ENCODE measurements around the gene RIOX2.

RIOX2 gene

DNA sequence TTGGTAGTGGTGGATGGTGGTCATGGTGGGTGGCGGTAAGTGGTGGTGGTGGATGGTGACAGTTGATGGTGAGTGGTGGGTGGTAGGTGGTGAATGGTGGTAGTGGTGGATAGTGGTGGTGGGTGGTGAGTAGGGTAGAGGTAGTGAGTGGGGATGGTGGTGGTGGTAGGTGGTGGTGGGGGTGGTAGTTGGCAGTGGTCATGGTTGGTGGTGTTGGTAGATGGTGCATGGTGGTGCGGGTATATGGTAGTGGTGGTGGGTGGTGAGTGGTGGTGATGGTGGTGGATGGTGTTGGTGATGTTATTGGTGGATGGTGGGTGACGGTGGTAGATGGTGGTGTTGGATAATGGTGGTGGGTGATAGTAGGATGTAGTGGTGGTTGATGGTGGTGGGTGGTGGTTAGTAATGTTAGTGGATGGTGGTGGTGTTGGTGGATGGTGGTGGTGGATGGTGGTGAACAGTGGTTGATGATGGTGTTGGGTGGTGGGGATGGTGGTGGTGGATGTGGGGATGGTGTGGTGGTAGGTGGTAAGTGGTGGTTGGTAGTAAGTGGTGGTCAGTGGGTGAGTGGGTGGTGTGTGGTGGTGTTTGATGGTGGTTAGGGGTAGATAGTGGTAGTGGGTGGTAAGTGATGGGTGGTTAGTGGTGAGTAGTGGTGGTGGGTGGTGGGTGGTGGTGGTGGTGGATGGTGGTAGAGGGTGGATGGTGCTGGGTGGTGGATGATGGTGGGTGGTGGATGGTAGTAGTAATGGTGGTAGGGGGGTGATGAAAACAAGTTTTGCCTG is 16.7 kb upstream of the RIOX2 start:
- DNase-seq = no peak

DNA sequence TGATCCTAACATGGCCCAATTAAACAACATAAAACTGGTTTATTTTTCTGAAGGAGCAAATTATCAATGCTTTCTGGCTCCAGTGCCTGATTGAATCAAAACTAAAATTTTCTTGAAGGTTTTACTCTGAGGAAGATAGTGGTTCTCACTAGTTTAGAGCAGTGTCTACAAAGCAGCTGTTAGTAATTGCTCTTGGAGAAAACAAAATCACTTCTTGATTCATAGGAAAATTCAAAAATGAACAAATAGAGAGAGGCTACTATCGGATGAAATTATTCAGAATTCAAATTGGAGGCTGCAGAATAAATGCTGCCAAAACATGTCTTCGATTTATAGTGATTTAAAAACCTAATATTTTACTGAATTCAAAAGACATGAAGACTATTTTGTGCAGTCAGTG is 15.1 kb upstream of the RIOX2 start:
- DNase-seq = no peak

DNA sequence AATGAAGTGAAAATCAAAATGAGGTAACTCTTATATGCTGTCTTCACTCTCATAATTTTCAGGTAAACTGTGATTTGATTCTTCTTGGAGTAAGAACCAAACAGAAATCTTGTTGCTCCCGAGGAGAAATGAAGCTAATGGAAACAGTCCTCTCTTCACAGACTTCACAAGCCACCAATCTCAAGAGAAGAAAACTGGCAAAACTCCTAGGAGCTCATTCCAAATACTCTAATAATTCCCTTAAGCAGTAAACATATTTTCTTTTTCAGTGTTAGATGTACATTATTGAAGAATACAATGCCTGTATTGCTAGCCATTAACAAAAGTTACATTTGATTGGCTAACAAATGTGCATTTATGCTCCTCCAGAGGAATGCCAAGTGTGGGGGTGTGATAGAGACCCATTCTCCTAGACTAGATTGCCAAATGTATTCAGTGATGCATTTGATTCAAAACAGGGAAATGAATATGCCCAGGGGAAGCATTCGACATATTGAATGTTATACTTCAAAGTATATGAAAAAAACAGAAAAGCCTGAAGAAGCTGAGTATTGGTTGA is 11.8 kb upstream of the RIOX2 start:
- DNase-seq = no peak

DNA sequence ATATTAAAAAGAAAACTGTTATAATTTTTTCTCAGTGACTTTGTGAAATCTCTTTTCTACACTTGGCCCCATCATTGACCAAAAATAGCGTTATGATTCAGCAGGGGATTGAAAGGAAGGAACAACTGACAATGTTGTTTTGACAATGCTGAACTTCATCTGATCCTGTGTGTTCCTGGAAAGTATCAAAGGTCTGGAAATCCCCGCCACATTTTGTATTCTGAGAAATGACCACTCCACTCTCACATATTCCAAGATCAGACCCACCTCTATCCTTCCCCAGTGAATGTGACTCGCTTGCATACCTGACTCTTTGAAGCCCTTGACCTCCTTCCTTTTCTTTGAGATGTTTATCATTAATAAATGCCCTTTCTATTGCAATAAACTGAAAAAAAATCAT is 9.7 kb upstream of the RIOX2 start:
- no peak for DNase-seq

DNA sequence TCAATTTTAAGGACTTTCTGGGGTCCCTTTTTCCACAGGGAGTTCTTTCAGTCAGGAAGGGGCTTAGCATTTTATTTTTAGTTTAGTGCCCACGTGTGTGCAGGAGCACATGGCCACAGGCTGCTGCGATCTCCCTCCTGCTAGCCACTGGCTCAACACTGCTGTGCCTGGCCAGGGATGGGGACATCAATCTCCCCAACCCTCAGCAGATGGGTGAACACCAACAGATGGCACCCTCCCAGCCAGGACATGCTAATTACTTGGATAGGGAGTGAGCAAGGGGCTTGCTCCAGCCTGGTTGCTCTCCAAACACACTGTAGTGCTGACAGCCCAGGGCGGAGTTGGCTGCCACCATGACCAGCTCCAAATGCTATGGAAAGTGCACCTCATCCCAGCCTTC is 7.4 kb upstream of the RIOX2 start:
- DNase-seq = no peak

DNA sequence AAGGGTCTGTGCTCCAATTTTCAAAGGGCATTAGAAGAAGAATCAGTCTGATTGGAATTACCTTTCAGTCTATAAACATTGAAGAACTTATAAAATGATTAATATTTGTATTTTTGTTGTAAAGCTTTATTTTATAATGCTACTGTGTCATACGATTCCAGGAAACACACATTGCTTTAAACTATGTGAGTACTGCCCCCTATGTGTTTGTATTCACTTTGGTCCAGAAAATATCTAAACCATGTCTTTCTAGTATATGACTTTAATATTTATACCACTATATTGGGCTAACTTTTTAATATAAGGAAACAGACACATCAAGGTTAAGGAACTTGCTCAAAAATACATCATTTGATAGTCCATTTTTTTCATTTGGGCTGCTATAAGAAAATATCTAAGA is 3.2 kb upstream of the RIOX2 start:
- DNase-seq = no peak

DNA sequence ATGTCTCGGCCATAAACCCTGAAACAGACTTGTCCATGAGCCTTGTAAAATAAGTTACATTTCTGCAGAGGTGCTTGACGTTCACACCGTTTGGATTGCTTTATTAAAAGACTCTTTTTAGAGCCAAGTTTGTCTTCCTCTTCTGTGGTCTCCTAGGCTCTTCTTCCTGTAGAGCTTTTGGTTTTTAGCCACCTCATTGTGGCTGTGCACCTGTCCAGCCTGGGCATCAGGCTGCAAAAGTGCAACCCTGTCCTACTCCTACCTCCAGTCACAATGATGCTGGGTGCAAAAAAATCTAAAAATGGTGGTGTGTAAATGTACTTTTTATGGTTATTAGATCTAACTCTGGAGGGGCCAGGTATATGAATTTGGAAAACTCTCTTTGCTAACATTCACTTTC is 2.8 kb upstream of the RIOX2 start:
- DNase-seq = no peak

DNA sequence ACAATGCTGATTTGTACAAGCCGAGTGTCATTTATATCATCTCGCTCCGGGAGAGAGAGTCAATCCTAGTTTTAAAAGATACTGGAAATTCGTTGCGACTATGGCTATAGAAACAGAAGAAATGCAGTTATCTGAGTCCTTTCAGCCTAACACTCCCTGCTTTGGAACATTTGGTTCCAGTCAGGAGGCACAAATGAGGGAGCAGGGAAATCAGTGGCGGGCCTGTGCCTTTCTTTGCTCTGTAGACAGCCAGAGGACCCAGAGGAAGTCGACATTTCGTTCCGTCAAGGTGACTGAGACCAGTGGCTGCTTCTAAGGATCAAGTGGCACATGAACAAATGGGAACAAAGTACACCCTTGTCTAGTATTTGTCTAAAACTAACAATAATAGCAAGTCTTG is 745 bp upstream of the RIOX2 start:
- no peak for DNase-seq

DNA sequence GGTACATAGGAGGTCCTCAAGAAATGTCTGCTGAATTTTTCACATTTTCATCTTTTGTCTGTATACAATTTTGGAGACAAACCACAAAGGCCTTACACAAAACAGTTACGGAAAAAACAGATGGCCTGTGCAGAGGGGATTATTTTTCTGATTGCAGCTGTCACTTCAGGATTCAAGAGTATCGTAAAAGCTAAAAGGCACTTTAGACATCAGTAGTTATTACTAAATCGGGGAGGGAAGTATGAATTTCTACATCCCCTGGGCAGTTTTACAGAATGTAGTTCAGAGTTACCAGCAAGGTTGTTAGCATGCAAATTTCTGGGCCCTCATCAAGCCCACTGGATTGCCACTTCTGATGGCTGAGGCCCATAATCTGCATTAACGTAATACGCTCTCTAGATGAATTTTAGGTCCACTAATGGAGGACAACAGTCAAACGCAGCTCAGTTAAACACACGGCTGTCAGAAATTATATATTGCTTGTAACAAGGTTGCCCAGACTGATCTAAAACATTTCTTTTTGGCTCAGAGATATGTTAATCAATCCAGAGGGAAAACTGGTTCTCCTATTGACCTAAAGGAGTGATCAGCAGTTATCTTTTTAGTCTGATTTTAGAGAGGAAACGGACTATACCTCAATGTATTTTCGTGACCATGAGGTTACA is 1.1 kb downstream of the RIOX2 start:
- no peak for DNase-seq

DNA sequence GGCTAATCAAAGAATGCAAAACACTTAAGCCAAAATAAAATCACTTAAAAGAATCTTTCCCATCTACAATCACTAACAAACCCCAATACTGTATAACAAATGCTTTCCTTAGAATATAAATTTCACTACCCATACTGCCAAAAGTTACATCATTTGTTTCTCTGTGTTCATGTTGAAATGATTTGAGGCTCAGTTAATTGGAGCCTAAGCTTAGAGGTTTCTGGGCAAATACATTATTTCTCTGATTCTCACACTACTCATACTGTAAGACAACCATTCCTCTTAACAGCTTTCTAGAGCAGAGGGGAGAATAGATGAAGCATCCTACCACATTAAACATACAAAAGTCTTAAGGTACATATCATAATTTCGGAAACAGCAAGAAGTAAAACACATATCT is 2.1 kb downstream of the RIOX2 start:
- DNase-seq = no peak

DNA sequence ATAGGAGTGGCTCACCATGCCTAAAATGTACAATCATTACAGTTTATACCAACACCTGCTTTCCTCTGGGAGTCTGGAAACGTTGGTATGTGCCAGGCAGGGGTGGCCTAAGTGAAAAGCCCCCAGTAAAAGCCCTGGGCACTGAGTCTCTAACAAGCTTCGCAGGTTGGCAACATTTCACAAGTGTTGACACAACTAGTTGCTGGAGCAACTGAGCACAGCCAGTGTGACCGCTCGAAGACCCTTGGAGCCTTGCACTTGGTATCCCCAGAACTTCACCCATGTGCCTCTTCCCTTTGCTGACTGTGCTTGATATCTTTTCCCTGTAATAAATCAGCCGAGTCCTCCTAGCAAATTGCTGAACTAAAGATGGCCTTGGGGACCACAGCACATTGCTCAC is 2.7 kb downstream of the RIOX2 start:
- no peak for DNase-seq

DNA sequence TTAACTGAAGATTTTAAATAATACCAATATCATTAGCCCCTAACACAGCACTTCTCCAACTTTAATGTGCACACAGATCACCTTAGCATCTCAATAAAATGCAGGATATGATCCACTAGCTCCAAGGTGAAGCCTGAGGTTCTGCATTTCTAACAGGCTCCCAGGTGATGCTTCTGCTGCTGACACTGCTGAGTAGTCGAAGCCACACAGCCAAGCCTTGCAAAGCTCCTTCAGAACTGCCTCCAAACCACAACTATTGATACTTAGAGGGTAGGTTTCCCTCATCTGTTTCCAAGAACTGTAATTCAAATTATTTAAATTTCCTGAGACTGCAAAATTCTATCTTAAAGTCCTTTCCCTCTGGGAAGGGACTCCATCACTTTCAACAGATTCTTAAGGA is 3.9 kb downstream of the RIOX2 start:
- no peak for DNase-seq

DNA sequence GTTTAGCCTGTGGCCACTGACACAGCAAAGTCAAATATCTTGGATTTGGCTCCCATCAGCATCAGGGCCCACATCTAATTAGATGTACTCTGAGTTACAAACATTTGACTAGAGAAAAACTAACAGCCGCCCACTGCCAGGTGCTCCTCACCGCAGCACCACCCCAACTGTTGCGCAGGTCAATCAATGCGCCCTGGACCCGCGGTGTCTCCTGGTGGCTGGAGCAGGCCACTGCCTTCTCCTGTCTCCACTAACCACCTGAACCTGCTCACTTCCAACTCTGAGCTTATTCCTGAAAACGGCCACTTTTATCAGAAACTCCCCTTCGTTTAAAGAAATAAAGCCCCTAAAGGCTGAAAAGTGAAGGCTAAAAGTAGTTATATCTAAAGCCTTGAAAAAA is 4.3 kb downstream of the RIOX2 start:
- DNase-seq = no peak

DNA sequence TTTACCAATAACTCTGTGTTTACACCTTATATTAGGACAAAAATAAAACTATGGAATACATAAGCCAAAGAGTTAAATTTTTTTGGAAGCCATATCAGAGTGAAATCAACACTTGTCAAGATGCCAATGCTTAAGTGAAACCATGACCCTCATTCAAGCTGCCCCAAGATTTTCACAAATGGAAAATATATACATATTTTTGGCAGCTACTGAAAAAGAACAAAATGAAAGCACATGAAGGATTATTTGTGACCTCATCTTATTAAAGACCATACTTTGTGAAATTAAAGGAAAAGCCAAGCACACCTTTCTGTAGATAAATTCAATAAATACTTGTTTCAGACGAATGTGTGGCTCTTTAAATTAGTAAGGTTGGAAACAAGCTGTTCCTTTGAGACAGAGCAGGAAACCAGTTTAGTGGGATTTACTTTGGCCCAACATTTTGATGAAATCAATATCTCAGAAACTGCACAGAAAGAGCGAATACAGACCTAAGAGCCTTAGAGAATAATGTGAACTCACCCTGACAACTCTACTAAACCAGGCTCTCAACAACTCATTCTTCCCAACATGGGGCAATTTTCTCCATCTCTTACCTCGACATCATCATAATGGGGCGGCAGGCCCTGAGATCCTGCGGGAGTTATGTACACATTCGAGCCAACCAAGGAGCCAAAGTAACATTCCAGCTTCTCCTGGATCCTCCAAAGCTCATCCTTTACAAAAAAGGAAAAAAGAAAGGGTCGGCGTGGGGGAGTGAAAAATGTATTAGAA is 11.1 kb downstream of the RIOX2 start:
- no peak for DNase-seq

DNA sequence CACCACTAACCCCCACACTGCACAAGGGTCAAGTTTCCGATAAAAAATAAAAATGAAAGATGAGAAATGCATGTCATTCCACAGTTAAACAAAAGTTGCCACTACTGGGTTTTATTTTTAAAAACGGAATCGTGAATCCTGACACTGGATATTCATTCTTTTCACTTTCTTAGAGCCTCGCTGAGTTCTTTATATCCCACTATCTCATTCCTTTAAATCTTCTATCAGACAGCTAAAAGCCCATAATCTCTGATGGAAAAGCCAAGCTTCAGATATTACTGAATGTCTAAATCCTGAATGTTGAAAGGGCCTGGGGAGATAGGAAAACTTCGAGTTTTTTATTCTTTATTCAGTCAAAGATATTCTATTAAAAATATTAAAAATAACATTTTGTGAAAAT is 11.7 kb downstream of the RIOX2 start:
- DNase-seq = no peak

DNA sequence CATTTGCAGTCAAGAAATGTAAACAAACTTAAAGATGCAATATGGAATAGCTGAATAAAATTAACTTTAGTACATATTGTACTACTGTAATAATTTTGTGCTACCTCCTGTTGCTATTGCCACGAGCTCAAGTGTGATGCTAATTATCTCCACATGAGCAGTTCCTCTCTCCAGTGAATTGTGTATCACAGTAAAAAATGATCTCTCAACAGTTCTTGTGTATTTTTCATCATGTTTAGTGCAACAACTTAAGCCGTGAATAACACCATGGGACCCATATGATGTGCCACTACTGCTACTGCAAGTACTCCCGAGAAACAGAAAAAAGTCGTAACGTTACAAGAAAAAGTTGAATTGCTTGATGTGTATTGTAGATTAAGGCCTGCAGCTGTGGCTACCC is 12.4 kb downstream of the RIOX2 start:
- no peak for DNase-seq

DNA sequence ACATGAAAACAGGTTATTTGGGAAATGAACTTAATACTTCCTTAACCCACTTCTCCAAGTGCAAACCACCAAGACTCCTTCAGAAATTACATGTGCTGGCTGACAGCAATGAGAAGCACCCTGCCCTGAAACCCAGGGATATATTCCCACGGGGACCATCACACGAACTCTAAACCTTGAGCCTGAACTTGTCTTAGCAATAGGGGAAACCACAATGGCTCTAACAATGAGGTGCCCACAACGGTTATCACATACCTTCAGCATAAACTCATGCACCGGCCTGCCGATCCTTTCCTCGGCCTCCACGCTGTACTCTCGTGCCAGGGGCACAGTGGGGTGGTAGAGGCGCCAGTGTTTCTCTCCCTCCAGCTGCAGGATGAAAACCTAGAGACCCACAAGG is 13.4 kb downstream of the RIOX2 start:
- DNase-seq = no peak

DNA sequence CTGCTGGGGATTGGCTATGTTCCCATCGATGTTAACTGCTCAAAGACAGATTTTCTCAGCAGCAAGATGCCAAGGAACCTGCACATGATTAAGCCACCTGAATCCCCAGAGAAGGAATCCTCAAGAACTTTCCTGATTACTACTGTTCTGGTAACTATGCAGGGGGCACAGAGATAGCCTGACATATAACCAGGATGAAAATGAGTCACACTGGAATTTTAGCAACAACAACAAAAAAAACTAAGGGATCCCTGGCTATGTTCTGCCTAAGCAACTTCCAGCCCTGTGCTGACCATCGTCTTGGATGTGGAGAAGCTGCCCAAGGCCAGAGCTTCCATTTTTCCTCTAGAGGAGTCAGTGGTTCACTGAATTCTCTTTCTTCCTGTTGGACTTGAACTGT is 13.8 kb downstream of the RIOX2 start:
- DNase-seq = no peak

DNA sequence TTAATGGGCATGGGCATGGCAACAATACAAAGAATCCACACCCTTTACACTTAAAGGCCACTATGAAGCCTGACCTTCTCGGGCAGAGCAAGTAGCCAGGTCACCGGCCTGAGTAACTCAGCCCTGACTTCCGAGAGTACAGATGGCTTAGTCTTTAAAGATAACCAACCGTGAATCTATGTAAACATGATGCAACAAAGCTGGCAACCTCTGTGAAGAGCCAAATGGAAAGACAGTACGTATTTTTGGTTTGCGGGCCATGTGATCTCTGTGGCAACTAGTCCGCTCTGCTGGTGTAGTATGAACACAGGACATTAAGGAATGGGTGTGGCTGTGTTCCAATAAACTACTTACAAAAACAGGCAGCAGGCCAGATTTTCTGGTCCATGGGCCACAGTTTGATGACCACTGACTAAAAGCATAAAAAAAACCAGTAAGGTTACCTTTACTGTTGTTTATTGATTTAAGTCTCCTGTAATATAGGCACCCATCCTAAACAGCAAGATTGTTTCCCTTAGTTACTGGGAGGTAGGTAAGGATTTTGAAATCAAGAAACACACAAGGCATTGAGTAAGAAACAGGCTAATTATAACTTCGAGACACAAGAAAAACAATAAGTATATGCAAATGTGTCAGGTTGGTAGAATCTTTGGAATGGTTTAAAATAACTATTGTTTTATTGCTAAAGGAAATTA is 14.5 kb downstream of the RIOX2 start:
- DNase-seq = no peak

DNA sequence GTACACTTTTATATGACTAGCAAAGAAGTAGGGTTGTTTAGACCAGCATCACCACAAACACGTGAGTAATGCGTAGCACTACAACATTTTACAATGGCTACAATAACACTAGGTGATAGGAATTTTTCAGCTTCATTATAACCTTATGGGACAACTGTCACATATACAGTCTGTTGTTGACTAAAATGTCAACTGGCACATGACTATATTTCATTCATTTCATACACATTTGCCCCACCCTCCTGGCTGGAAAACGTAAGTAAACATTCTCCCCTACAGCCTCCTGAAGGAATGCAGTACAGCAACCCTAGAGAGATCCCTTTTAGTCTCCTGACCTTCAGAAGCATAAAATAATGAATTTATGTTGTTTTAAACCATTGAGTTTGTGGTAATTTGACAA is 16.2 kb downstream of the RIOX2 start:
- no peak for DNase-seq

DNA sequence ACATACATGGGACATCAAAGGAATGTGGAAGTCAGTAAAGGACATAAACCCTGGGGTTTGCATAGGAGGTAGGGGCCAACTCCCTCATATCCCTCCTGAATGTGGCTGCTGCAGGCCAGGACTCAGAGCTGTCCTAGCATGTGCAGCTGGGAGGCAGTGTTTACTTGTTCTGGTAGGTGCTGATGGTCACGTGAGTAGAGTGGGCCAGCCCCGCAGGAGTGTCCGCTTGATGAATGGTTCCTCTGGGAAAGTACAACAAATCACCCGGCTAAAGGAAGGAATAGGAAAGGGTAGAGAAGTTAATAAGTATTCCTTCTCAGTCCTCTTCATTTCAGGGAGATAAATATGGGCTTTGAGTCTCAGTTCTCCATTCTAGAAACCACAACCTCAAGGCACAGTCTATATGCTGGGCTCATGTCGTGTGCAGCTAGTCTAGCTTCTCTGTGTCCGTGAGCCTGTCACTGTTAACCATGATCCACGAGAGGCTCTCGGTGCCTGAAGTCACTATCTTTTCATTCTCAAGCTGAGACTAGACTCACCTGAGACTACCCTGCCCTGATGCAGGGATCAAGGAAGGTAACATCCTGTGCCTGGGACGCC is 17.9 kb downstream of the RIOX2 start:
- no peak for DNase-seq

DNA sequence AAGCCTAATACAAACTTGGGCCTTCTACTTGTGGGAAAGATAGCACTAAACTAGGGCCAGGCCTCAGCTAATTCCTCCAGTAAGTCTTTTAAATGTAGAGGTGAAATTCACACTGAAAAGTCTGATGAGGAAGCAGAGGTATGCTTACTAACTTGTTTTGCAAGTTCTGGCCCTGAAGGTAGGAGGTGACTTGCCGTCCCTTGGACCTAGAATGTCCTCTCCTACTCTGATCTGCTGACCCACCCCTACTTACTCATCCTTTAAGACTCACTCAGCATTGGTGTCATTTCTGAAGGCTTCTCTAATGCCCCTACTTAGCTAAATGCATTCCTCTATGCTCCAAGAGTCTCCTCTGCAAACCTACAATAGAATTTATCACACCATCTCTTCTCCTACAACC is 19.4 kb downstream of the RIOX2 start:
- DNase-seq = no peak

DNA sequence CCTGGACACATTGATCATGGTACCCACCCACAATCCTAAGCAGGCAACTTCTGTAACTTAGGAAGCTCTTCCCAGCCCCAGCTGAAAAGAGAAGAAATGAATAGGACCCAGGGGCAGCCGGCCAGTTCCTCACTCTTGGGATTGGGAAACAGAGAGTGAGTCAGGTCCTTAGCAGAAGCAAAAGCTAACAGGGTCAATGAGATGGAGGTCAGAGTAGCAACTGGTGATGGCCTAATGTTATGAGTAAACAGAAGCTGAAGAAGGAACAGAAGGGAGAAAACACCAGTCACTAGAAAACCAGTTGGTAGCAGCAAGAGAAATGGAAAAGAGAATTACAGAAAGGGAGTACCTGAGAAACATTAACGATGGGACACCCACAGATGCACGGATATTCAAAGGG is 20.0 kb downstream of the RIOX2 start:
- no peak for DNase-seq

All from NCI-H2029 treated with DMSO at 0.1 percent for 48 hours (cell line).